Non-pigmented ciliary epithelial cell (primary cell): ENCODE results near the gene SH3BP5L.
"Not testable (repeated sequence)": the region's sequence is repeated elsewhere in the genome, so short reads cannot be mapped to it uniquely, and the experiment has no call there.

ENCODE experiments used
- DNase-seq: peaks from one replicate; pipeline ENCODE4 v3.0.0-alpha.2; 2010; ENCODE audit warnings: low read depth

SH3BP5L gene

DNA sequence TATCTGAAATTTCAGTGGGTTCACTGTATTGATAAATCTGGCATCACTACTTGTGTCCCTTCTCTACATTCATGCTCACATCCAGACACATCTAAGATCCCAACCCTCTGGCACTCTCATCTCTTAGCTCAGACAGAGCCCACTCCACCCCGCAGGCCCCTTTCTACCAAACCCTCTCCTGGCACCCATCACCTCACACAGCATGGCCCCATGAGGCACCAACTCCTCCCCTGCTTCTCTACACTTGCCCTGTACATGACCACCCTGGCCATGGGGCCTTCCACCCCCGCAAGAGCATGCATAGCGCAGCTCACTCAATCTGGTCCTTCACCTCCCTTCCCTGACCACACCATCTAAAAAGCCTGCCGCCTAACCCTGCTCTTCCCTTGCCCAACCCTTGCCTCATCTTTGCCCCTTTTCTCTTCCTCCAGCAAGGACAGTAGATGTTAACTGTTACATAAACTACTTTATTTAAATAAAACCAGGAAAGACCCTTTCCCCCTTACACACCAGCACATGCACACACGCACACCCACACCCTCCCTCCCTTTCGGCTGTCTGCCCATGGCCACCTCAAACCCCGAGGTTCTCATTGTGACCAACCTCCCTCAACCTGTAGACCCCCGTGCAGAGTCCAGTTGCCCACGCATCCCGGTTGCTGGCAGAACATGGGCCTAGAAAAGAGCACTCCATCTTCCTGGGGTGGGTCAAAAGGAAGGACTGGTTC, 15.6 kb downstream of the SH3BP5L start:
- DNase-seq, result no peak

GRCh38 chr1:248808876-248809275, 16.8 kb downstream of the SH3BP5L start:
- no peak for DNase-seq

- DNase-seq, result no peak
These were observed 18.5 kb downstream of the SH3BP5L start for GRCh38 chr1:248807067-248807737.

DNA sequence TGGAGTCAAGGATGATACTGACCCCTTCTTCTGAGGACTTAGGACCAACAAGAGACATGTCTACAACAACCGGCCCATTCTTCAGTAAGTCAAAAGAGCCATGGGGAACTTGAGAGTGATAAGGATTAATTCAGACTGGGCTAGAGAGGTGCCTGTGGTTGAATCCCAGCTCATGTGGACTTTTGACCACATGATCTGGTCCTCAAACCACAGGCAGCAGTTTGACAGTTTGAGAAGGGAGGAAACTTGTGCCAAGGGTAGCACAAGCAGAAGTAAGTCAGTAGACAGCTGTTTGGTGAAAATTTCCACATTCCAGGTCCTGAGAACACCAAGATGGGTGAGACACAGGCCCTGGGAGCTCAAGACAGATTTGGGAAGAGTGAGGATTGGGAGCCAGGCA, 19.8 kb downstream of the SH3BP5L start:
- DNase-seq, result no peak

GRCh38 chr1:248804771-248805681, 20.7 kb downstream of the SH3BP5L start:
- DNase-seq, result no peak

- DNase-seq, result not testable (repeated sequence)
These were observed 22.2 kb downstream of the SH3BP5L start for GRCh38 chr1:248803501-248803900.

DNA sequence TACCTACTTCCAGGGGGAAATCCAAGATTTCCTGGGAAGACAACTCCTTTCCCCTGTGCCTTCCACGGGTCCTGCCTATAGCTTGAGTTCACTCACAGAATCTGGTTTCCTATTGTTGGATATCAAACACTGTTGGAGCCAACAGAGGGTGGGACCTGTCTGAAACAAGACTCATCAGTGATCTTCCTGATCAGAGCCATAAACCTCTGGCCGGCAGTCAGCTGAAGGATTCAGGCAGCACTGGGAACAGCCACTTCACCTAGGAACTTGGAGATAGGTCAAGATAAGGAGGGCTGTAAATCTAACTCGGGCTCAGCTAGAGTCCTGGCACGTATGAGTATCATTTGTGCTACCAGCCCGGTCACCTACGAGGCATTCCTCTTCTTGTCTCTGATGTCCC, 23.3 kb downstream of the SH3BP5L start:
- DNase-seq, result no peak

GRCh38 chr1:248800459-248800858, 25.3 kb downstream of the SH3BP5L start:
- DNase-seq, result no peak

GRCh38 chr1:248798791-248799190, 26.9 kb downstream of the SH3BP5L start:
- no peak for DNase-seq

DNA sequence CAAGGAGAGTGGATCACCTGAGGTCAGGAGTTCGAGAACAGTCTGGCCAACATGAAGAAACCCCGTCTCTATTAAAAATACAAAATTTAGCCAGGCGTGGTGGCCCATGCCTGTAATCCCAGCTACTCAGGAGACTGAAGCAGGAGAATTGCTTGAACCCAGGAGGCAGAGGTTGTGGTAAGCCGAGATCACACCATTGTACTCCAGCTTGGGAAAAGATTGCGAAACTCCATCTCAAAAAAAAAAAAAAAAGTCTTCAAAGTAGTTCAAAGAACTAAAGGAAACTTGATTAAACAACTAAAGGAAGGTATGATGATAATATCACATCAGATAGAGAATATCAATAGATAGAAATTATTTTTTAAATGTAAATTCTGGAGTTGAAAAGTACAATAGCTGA, 31.1 kb downstream of the SH3BP5L start:
- not testable (repeated sequence) for DNase-seq

DNA sequence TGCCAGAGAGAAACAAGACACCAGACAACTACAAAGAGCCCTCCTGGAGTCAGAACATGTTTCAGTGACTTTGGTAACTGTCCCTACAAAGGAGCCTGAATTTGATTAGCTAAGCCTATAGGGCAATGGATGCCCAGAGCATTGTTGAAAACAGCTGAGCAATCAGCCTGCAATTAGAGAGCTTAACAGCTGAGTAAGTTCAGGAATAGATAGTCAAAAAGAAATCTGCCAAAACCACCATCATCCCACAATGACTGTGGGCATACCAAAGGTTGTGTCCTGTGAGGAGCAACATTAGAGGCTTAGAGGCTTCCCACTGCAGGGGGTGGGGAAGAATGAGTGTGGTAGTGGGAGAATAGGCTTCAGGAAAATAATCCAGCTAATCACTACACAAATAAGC, 32.1 kb downstream of the SH3BP5L start:
- no peak for DNase-seq

- no peak for DNase-seq
These were observed 33.4 kb downstream of the SH3BP5L start for GRCh38 chr1:248792342-248792741.

GRCh38 chr1:248791010-248791409, 34.7 kb downstream of the SH3BP5L start:
- no peak for DNase-seq

DNA sequence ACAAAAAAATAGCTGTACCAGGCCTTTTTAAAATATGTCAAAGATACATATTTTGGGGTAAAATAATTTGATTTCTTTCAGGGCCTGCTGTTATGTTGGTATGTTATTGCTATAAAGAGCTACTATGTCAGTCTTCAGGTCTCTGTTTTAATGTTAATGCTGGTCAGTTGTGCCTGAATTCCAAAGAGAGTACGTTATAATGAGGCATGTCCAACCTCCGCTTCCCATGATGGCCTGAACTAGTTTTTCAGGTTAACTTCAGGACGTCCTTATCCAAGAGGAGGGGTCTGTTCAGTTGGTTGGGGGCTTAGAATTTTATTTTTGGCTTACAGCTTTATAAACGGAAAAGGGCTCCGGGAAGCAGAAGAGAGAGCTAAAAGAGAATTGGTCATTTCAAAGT, 35.3 kb downstream of the SH3BP5L start:
- DNase-seq, result no peak

DNA sequence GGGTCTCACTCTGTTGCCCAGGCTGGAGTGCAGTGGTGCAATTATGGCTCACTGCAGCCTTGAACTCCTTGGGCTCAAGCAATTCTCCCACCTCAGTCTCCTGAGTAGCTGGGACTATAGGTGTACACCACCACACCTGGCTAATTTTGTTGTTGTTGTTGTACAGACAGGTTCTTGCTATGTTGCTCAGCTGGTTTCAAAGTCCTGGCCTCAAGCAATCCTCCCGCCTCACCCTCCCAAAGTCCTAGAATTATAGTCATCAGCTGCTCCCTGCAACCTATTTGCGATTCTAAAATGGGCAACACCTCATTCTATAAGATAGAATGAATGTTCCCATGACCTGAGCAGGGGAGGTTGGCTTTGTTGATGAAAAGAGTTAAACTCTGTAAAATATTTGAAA, 36.4 kb downstream of the SH3BP5L start:
- DNase-seq, result not testable (repeated sequence)

GRCh38 chr1:248788327-248788726, 37.4 kb downstream of the SH3BP5L start:
- DNase-seq, result no peak

DNA sequence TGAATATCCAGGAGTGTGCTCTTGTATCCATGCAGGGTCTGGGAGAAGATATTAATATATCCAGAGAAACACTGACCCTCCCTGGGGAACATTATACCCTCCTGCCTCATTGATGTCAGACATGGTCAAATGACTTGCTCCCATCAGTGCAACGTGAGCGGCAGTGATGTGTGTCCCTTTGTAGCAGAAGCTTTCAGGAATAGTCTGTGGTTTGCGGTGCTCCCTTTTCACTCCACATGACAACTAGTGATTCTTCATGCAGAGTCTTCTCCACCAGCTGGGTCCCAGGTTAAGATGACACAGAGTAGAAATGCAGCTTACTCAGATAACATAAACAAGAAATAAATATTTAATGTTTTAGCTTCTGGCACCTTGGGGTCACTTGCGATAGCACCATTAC, 38.3 kb downstream of the SH3BP5L start:
- no peak for DNase-seq

GRCh38 chr1:248786156-248786555, 39.6 kb downstream of the SH3BP5L start:
- no peak for DNase-seq

GRCh38 chr1:248783367-248783766, 42.3 kb downstream of the SH3BP5L start:
- DNase-seq, result no peak

- DNase-seq, result no peak
These were observed 43.1 kb downstream of the SH3BP5L start for GRCh38 chr1:248782416-248783141.

GRCh38 chr1:248779350-248779749, 46.4 kb downstream of the SH3BP5L start:
- no peak for DNase-seq

DNA sequence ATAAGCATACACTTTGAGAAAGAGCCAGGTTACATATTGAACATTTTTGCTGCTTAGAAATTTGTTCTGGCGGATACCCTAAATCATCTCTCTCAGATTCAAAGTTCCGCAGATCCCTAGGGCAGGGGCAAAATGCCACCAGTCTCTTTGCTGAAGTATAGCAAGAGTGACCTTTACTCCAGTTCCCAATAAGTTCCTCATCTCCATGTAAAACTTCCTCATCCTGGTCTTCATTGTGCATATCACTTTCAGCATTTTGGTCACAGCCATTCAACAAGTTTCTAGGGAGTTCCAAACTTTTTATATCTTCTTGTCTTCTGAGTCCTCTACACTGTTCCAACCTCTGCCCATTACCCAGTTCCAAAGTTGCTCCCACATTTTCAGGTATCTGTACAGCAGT, 46.8 kb downstream of the SH3BP5L start:
- DNase-seq, result no peak
